ENCODE measurements around the gene MUC4. TPM values are rescaled to one million over a fixed set of nuclear protein-coding genes. Genes with fewer than 3 reads are reported as not detected.

Gene MUC4
- polyA plus RNA-seq, 1 donor from 2014 or later: not detected

DNA sequence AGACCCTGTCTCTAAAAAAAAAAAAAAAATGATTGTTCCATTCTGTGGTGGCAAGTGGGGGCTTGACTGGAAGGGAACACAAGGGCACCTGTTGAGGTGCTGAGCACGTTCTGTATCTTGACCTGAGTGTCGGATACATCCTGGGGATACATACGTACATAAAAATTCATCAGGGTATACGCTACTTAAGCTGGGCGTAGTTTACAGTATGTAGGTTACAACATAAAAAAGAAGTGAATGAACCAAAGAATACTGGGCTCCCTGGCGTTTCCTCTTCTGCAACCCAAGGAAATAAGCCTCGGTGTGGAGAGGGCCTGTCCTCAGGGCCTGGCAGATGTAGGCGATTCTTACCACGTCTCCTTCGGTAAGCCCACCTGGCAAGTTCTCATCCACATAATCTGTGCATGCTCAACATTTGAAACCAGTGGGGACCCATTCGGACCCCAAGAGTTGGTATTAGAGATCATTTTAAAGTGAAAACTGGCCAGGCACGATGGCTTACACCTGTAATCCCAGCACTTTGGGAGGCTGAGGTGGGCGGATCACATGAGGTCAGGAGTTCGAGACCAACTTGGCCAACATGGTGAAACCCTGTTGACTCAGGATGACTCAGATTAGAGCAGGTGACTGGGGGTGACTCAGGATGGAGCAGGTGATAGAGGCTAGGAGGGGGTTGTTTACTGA lies 96.0 kb downstream of the MUC4 start:
- H3K9me2 ChIP-seq (ENCODE audit: insufficient read depth, low read length): no peaks in the 10 kb centered on the region
- H3K9me3 ChIP-seq (ENCODE audit: low read length): no peaks in the 10 kb centered on the region
- H2AFZ ChIP-seq (ENCODE audit: low read depth, low read length): no peak overlapping the region
- H3K9ac ChIP-seq (ENCODE audit: low read length): no peak overlapping the region
- no peak for TF ChIP-seq MXI1 (conservative IDR thresholded peaks at IDR 0.05; ENCODE audit: poor library complexity, severe bottlenecking)
- no peak for TF ChIP-seq RAD21 (conservative IDR thresholded peaks at IDR 0.05)
- TF ChIP-seq, protein P1, sequence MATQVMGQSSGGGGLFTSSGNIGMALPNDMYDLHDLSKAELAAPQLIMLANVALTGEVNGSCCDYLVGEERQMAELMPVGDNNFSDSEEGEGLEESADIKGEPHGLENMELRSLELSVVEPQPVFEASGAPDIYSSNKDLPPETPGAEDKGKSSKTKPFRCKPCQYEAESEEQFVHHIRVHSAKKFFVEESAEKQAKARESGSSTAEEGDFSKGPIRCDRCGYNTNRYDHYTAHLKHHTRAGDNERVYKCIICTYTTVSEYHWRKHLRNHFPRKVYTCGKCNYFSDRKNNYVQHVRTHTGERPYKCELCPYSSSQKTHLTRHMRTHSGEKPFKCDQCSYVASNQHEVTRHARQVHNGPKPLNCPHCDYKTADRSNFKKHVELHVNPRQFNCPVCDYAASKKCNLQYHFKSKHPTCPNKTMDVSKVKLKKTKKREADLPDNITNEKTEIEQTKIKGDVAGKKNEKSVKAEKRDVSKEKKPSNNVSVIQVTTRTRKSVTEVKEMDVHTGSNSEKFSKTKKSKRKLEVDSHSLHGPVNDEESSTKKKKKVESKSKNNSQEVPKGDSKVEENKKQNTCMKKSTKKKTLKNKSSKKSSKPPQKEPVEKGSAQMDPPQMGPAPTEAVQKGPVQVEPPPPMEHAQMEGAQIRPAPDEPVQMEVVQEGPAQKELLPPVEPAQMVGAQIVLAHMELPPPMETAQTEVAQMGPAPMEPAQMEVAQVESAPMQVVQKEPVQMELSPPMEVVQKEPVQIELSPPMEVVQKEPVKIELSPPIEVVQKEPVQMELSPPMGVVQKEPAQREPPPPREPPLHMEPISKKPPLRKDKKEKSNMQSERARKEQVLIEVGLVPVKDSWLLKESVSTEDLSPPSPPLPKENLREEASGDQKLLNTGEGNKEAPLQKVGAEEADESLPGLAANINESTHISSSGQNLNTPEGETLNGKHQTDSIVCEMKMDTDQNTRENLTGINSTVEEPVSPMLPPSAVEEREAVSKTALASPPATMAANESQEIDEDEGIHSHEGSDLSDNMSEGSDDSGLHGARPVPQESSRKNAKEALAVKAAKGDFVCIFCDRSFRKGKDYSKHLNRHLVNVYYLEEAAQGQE (IDR thresholded peaks at IDR 0.05; ENCODE audit: borderline replicate concordance): no peak
- TF ChIP-seq EP300 (conservative IDR thresholded peaks at IDR 0.05; ENCODE audit: poor library complexity, severe bottlenecking): no peak
- H3K27me3 ChIP-seq (ENCODE audit: insufficient read depth, low read depth, low read length): no peaks in the 10 kb centered on the region
- H3K27ac ChIP-seq (ENCODE audit: low read length): no peak overlapping the region
- no peaks in the 10 kb centered on the region for H3K36me3 ChIP-seq (ENCODE audit: insufficient read depth, low read length)
- no peak overlapping the region for H3K4me3 ChIP-seq (ENCODE audit: low read length)
- no peaks in the 10 kb centered on the region for H3F3A ChIP-seq (ENCODE audit: insufficient read depth, low read length, poor library complexity, severe bottlenecking)
- H3K79me2 ChIP-seq (replicated peaks; ENCODE audit: insufficient read depth, low read length): no peaks in the 10 kb centered on the region
- H4K20me1 ChIP-seq (ENCODE audit: insufficient read depth): no peaks in the 10 kb centered on the region
- H3K4me2 ChIP-seq (ENCODE audit: low read length): no peak overlapping the region

DNA sequence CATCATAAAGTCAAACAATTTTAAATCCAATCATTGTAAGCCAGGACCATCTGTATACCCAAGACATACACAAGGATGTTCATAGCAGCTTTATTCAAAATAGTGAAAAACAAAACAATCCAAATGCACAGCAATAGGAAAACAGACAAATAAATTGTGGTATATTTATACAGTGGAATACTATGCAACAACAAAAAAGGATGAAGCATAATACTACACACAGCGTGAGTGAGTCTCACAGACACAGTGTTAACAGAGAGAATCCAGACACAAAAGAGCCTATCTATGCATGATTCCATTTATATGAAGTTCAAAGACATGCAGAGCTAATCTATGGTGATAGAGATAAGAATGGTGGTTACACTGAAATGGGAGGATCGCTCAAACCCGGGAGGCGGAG lies 96.6 kb downstream of the MUC4 start:
- Histone ChIP-seq H3K79me2 (replicated peaks; ENCODE audit: insufficient read depth, low read length) (no peaks in the 10 kb centered on the region), H3K36me3 (ENCODE audit: insufficient read depth, low read length) (peaks cover under 1% of the 10 kb centered on the region), H3F3A (ENCODE audit: insufficient read depth, low read length, poor library complexity, severe bottlenecking) (no peaks in the 10 kb centered on the region), H3K27ac (ENCODE audit: low read length) (no peak overlapping the region), H3K4me3 (ENCODE audit: low read length) (no peak overlapping the region), H3K4me2 (ENCODE audit: low read length) (no peak overlapping the region), H3K27me3 (ENCODE audit: insufficient read depth, low read depth, low read length) (no peaks in the 10 kb centered on the region), H3K9ac (ENCODE audit: low read length) (no peak overlapping the region), H3K9me2 (ENCODE audit: insufficient read depth, low read length) (no peaks in the 10 kb centered on the region), H2AFZ (ENCODE audit: low read depth, low read length) (no peak overlapping the region), H3K9me3 (ENCODE audit: low read length) (no peaks in the 10 kb centered on the region), H4K20me1 (ENCODE audit: insufficient read depth) (no peaks in the 10 kb centered on the region)
- no peak for TF ChIP-seq MXI1 (conservative IDR thresholded peaks at IDR 0.05; ENCODE audit: poor library complexity, severe bottlenecking)

GRCh38 chr3:195714380-195715011 lies 97.2 kb downstream of the MUC4 start:
- H3K9ac ChIP-seq (ENCODE audit: low read length): no peak overlapping the region
- no peaks in the 10 kb centered on the region for H3F3A ChIP-seq (ENCODE audit: insufficient read depth, low read length, poor library complexity, severe bottlenecking)
- peaks cover 5% of the 10 kb centered on the region for H3K36me3 ChIP-seq (ENCODE audit: insufficient read depth, low read length)
- H3K27ac ChIP-seq (ENCODE audit: low read length): no peak overlapping the region
- TF ChIP-seq, protein P1 (IDR thresholded peaks at IDR 0.05; ENCODE audit: borderline replicate concordance): no peak
- no peak for TF ChIP-seq CTCF (IDR thresholded peaks at IDR 0.05; ENCODE audit: poor library complexity, severe bottlenecking)
- no peak for TF ChIP-seq SMC3 (conservative IDR thresholded peaks at IDR 0.05; ENCODE audit: poor library complexity)
- TF ChIP-seq RAD21 (conservative IDR thresholded peaks at IDR 0.05): no peak
- TF ChIP-seq EZH2 (IDR thresholded peaks at IDR 0.05; ENCODE audit: borderline replicate concordance, insufficient read depth, low read length, poor library complexity, severe bottlenecking): no peak
- TF ChIP-seq TAF1 (IDR thresholded peaks at IDR 0.05; ENCODE audit: low read depth): no peak
- TF ChIP-seq EP300 (conservative IDR thresholded peaks at IDR 0.05; ENCODE audit: poor library complexity, severe bottlenecking): no peak
- TF ChIP-seq POLR2AphosphoS5 (IDR thresholded peaks at IDR 0.05): no peak
- TF ChIP-seq MXI1 (conservative IDR thresholded peaks at IDR 0.05; ENCODE audit: poor library complexity, severe bottlenecking): no peak
- no peaks in the 10 kb centered on the region for H3K9me2 ChIP-seq (ENCODE audit: insufficient read depth, low read length)
- H3K4me3 ChIP-seq (ENCODE audit: low read length): no peak overlapping the region
- no peaks in the 10 kb centered on the region for H3K79me2 ChIP-seq (replicated peaks; ENCODE audit: insufficient read depth, low read length)
- no peaks in the 10 kb centered on the region for H4K20me1 ChIP-seq (ENCODE audit: insufficient read depth)
- H2AFZ ChIP-seq (ENCODE audit: low read depth, low read length): no peak overlapping the region
- H3K4me2 ChIP-seq (ENCODE audit: low read length): no peak overlapping the region
- H3K27me3 ChIP-seq (ENCODE audit: insufficient read depth, low read depth, low read length): no peaks in the 10 kb centered on the region
- H3K9me3 ChIP-seq (ENCODE audit: low read length): no peaks in the 10 kb centered on the region
